ENCODE measurements around the gene GUCY2D.

The GUCY2D gene

DNA sequence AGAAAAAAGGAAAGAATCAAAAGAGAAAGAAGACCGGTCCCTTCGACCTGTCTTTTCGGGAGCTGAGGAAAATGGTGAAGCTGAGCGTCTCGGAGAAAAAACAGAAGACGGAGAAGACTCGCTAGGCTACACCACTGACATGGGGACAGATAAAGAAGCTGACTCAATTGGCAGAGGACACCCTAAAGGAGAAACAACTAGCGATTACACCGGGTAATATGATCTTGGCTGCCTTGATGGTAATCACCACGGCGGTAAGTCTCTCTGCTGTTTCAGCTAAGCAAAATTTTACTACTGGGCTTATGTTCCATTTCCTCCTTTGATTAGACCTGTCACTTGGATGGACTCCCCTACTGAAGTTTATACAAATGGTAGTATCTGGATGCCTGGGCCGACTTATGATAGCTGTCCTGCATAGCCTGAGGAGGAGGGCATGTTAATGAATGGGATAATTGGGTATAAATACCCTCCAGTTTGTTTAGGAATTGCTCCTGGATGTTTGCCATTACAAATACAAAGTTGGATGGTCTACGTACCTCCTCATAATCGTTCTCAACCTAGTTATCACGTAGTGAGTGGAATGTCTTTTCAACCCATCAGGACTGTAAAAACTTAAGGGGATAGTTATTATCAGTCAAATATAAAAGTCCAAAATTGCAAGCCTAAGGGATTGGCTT, 60.5 kb downstream of the GUCY2D start:
- no peak for ATAC-seq
- TF ChIP-seq SNAI2 (CRISPR knock-in tag; IDR thresholded peaks at IDR 0.05) (no peak), ESRRG (CRISPR knock-in tag; IDR thresholded peaks at IDR 0.05) (no peak), ZFP30 (CRISPR knock-in tag; IDR thresholded peaks at IDR 0.05) (no peak), ARNTL (CRISPR knock-in tag; IDR thresholded peaks at IDR 0.05; ENCODE audit: borderline replicate concordance, low read depth) (no peak), ZFP3 (CRISPR knock-in tag; IDR thresholded peaks at IDR 0.05) (no peak), ZNF565 (CRISPR knock-in tag; conservative IDR thresholded peaks at IDR 0.05; ENCODE audit: low read depth) (no peak), ZNF8 (CRISPR knock-in tag; IDR thresholded peaks at IDR 0.05) (no peak), BACH2 (CRISPR knock-in tag; IDR thresholded peaks at IDR 0.05; ENCODE audit: borderline replicate concordance) (no peak)

DNA sequence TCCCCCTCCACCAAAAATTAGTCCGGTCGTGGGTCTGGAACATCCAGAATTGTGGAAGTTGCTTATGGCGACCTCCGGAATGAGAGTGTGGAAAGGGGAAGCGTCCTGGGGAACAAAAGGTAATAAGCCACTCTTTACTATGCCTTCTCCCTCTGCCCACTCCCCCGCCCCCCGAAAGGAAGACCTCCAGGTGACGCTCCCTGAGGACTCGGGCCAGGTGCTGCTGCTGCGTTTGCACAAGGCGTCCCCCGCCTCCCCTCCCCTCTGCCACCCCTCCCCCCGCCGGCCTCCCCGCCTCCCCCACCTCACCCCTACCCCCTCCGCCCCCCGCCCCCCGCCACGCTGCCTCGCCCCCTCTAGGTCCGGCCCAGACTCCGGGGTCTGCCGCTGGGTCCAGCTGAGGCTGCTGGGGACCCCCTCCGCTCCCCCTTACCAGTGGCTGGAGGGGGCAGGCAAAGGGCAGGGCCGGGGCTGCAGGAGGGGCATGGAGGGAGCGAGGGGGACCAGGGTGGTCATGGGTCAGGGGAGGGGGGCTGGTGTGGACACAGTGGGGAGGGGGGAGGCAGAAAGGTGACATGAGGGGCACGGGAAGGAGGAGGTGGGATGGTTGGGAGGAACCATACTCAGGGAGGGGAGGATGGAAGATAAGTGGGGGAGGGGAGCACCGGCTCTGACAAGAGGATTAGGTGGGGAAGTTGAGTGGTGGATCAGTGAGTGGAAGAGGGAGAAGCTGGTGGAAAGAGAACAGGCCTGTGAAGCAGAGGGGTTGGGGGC, 61.5 kb downstream of the GUCY2D start:
- ATAC-seq, result no peak
- TF ChIP-seq ZFP3 (CRISPR knock-in tag; IDR thresholded peaks at IDR 0.05) (no peak), PPARA (CRISPR knock-in tag; IDR thresholded peaks at IDR 0.05; ENCODE audit: borderline replicate concordance) (no peak)

DNA sequence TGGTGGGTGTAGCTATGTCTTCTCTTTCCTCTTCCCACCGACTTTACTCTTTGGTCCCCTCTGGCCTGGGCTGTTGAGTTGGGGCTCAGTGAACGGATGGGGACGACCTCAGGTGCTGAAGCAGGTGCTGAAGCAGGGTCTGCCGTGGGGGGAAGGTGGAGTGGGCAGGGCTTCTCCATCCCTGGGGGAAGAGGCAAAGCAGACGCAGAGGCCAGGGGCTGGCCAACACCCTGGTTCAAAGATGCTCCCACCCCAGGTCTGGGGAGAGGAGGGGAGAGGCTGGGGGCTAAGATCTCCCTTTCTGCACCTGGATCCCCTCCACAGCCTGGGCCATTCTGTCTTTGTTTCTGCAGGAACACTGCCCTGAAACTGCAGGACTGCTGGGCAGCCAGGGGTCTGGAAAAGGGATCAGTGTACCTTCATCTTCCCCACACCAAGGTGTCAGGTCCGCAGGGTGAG, 62.2 kb downstream of the GUCY2D start:
- TF ChIP-seq, protein P1, sequence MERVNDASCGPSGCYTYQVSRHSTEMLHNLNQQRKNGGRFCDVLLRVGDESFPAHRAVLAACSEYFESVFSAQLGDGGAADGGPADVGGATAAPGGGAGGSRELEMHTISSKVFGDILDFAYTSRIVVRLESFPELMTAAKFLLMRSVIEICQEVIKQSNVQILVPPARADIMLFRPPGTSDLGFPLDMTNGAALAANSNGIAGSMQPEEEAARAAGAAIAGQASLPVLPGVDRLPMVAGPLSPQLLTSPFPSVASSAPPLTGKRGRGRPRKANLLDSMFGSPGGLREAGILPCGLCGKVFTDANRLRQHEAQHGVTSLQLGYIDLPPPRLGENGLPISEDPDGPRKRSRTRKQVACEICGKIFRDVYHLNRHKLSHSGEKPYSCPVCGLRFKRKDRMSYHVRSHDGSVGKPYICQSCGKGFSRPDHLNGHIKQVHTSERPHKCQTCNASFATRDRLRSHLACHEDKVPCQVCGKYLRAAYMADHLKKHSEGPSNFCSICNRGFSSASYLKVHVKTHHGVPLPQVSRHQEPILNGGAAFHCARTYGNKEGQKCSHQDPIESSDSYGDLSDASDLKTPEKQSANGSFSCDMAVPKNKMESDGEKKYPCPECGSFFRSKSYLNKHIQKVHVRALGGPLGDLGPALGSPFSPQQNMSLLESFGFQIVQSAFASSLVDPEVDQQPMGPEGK (CRISPR knock-in tag; IDR thresholded peaks at IDR 0.05; ENCODE audit: borderline replicate concordance), result no peak
- TF ChIP-seq ZC3H10 (CRISPR knock-in tag; IDR thresholded peaks at IDR 0.05) (no peak), BACH2 (CRISPR knock-in tag; IDR thresholded peaks at IDR 0.05; ENCODE audit: borderline replicate concordance) (no peak), ZNF565 (CRISPR knock-in tag; conservative IDR thresholded peaks at IDR 0.05; ENCODE audit: low read depth) (no peak), GLIS3 (CRISPR knock-in tag; IDR thresholded peaks at IDR 0.05) (no peak), CSDC2 (CRISPR knock-in tag; IDR thresholded peaks at IDR 0.05) (no peak)
- no peak for ATAC-seq

DNA sequence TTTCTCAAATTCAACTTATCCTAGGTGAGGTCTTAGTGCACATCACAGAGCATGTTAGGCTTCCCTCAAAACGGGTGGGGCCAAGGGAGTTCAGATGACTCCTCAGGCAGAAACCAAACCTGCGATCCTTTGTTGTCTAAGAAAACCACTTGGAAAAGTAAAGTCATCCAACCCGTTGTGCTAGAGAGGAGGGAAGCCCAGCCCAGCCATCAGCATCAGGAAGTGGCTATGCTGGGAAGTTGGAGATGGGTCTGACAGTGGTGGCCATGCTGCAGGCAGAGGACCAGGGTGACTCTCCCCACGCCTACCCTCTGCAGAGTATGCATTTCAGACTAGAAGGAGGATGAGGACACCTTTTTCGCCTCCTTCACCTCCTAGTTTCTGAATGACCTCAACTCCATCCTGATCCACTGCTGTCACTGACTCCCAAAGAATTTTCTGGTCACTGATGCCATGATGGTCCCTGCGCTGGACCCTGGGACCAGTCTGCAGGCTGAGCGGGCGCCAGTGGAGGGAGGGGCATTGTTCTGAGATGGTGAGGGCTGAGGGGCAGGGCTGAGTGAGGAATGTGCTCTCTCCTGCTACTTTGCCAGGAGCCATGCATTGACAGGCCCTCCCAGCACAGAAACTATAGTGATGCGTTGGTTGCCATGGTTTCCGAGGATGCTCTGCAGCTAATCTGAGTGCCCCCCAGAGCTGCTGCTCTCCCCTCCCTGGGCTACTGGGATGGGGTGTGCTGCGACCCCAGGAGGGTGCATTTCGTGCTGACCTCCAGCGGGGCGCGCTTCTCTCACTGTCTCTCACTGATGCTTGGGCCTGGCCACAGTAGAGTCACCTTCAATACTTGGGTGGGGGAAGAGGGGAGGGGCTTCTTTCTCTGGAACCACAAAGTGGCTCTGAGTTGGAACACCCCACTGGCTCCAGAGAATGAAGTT, 64.7 kb downstream of the GUCY2D start:
- TF ChIP-seq BACH2 (CRISPR knock-in tag; IDR thresholded peaks at IDR 0.05; ENCODE audit: borderline replicate concordance), result no peak
- ATAC-seq, result no peak

DNA sequence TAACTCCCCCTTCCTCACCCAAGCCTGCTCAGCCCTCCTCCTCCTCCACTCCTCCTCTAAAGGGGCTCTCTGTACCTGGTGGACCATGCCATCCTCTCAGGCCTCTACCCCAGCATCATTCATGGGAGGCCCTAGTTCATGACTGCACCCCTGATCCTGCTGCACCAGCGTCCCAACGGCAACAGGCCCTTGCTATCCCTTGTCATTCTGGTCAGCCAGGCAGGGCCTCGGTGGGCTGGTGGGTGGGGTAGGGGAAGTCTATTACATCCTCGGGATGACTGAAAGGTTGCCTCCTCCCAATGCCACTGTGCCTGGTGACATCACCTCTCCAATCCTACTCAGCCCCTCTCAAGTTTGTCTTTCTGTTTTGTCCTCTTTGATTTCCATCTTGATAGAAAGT, 65.4 kb downstream of the GUCY2D start:
- TF ChIP-seq TCF4 (CRISPR knock-in tag; IDR thresholded peaks at IDR 0.05; ENCODE audit: borderline replicate concordance) (no peak), ZNF70 (CRISPR knock-in tag; IDR thresholded peaks at IDR 0.05) (no peak), ZFP3 (CRISPR knock-in tag; IDR thresholded peaks at IDR 0.05) (no peak), ARNTL (CRISPR knock-in tag; IDR thresholded peaks at IDR 0.05; ENCODE audit: borderline replicate concordance, low read depth) (no peak), GLIS3 (CRISPR knock-in tag; IDR thresholded peaks at IDR 0.05) (no peak), SNAI2 (CRISPR knock-in tag; IDR thresholded peaks at IDR 0.05) (no peak), ISL1 (CRISPR knock-in tag; IDR thresholded peaks at IDR 0.05) (no peak), ZNF565 (CRISPR knock-in tag; conservative IDR thresholded peaks at IDR 0.05; ENCODE audit: low read depth) (no peak), ZC3H10 (CRISPR knock-in tag; IDR thresholded peaks at IDR 0.05) (no peak), CSDC2 (CRISPR knock-in tag; IDR thresholded peaks at IDR 0.05) (no peak), ZFP30 (CRISPR knock-in tag; IDR thresholded peaks at IDR 0.05) (no peak), BACH2 (CRISPR knock-in tag; IDR thresholded peaks at IDR 0.05; ENCODE audit: borderline replicate concordance) (no peak), RARB (CRISPR knock-in tag; IDR thresholded peaks at IDR 0.05) (no peak), ZNF8 (CRISPR knock-in tag; IDR thresholded peaks at IDR 0.05) (no peak), OSR1 (CRISPR knock-in tag; IDR thresholded peaks at IDR 0.05) (no peak), TOX (CRISPR knock-in tag; IDR thresholded peaks at IDR 0.05; ENCODE audit: borderline replicate concordance) (no peak)
- TF ChIP-seq, protein P2, sequence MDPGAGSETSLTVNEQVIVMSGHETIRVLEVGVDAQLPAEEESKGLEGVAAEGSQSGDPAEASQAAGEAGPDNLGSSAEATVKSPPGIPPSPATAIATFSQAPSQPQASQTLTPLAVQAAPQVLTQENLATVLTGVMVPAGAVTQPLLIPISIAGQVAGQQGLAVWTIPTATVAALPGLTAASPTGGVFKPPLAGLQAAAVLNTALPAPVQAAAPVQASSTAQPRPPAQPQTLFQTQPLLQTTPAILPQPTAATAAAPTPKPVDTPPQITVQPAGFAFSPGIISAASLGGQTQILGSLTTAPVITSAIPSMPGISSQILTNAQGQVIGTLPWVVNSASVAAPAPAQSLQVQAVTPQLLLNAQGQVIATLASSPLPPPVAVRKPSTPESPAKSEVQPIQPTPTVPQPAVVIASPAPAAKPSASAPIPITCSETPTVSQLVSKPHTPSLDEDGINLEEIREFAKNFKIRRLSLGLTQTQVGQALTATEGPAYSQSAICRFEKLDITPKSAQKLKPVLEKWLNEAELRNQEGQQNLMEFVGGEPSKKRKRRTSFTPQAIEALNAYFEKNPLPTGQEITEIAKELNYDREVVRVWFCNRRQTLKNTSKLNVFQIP (CRISPR knock-in tag; IDR thresholded peaks at IDR 0.05; ENCODE audit: borderline replicate concordance, low read depth), result no peak
- TF ChIP-seq, protein P3, sequence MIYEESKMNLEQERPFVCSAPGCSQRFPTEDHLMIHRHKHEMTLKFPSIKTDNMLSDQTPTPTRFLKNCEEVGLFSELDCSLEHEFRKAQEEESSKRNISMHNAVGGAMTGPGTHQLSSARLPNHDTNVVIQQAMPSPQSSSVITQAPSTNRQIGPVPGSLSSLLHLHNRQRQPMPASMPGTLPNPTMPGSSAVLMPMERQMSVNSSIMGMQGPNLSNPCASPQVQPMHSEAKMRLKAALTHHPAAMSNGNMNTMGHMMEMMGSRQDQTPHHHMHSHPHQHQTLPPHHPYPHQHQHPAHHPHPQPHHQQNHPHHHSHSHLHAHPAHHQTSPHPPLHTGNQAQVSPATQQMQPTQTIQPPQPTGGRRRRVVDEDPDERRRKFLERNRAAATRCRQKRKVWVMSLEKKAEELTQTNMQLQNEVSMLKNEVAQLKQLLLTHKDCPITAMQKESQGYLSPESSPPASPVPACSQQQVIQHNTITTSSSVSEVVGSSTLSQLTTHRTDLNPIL (CRISPR knock-in tag; IDR thresholded peaks at IDR 0.05; ENCODE audit: low read depth), result no peak
- TF ChIP-seq, protein P4, sequence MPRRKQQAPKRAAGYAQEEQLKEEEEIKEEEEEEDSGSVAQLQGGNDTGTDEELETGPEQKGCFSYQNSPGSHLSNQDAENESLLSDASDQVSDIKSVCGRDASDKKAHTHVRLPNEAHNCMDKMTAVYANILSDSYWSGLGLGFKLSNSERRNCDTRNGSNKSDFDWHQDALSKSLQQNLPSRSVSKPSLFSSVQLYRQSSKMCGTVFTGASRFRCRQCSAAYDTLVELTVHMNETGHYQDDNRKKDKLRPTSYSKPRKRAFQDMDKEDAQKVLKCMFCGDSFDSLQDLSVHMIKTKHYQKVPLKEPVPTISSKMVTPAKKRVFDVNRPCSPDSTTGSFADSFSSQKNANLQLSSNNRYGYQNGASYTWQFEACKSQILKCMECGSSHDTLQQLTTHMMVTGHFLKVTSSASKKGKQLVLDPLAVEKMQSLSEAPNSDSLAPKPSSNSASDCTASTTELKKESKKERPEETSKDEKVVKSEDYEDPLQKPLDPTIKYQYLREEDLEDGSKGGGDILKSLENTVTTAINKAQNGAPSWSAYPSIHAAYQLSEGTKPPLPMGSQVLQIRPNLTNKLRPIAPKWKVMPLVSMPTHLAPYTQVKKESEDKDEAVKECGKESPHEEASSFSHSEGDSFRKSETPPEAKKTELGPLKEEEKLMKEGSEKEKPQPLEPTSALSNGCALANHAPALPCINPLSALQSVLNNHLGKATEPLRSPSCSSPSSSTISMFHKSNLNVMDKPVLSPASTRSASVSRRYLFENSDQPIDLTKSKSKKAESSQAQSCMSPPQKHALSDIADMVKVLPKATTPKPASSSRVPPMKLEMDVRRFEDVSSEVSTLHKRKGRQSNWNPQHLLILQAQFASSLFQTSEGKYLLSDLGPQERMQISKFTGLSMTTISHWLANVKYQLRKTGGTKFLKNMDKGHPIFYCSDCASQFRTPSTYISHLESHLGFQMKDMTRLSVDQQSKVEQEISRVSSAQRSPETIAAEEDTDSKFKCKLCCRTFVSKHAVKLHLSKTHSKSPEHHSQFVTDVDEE (CRISPR knock-in tag; IDR thresholded peaks at IDR 0.05), result no peak
- no peak for ATAC-seq
